Left lung (tissue), 10 donors: Measurements from ENCODE around the gene CABP4. TPM values are rescaled to one million over a fixed set of nuclear protein-coding genes. Genes with fewer than 3 reads are reported as not detected.
A peak's percentile ranks its signal among the peaks of the same experiment; 100 is the strongest.
"Not testable (repeated sequence)": the region's sequence is repeated elsewhere in the genome, so short reads cannot be mapped to it uniquely, and the experiment has no call there.

ENCODE experiments used
- ATAC-seq: fragments of 200-7000 bp; cut with Tn5 transposase; one replicate; pipeline ENCODE4 v1.9.1; 2020; ENCODE audit warnings: moderate library complexity
- DNase-seq, 4 donors: peaks; one replicate each; pipeline ENCODE4 v3.0.0-alpha.2; 2013 to 2020
- H3K27ac ChIP-seq, 2 donors: fragments of 200-600 bp; sonication (generic) in 1 of 2; one replicate each; pipeline versions ENCODE4 v1.5.0 to v1.8.0; 2020 to 2021
- H3K27me3 ChIP-seq, 2 donors: fragments of 200-600 bp; sonication (generic) in 1 of 2; one replicate each; pipeline versions ENCODE4 v1.5.0 to v1.8.0; 2020 to 2021
- H3K36me3 ChIP-seq, 2 donors: fragments of 200-600 bp; sonication (generic) in 1 of 2; one replicate each; pipeline versions ENCODE4 v1.5.0 to v1.8.0; 2020 to 2021
- H3K4me1 ChIP-seq, 2 donors: fragments of 200-600 bp; one replicate each; pipeline ENCODE4 v1.8.0; 2021
- H3K4me3 ChIP-seq, 2 donors: fragments of 200-600 bp; sonication (generic) in 1 of 2; one replicate each; pipeline versions ENCODE4 v1.5.0 to v1.8.0; 2020 to 2021; ENCODE audit warnings: mild to moderate bottlenecking in 1 of 2
- H3K9me3 ChIP-seq, 2 donors: fragments of 200-600 bp; sonication (generic) in 1 of 2; one replicate each; pipeline versions ENCODE4 v1.5.0 to v1.8.0; 2020 to 2021
- intact Hi-C, 2 donors: fragments of 100-400 bp; cut with DNase I; formaldehyde crosslinking; loops; one replicate each; pipeline versions ENCODE4 v1.11.2 to v1.14.2; 2022
- polyA plus RNA-seq, 6 donors: library from polyadenylated mRNA; unstranded; fragments of 120-200 nt; gene quantifications; one replicate each; pipeline ENCODE4 v1.2.1, GENCODE V29; 2013; ENCODE audit not compliant: insufficient read length in 6 of 6
- total RNA-seq, 2 donors: library from RNA; stranded (reverse); fragmentation: NEBNext Ultra II Directional; extraction: Animal tissue kit (Norgen Biotek cat#: 25700); gene quantifications; one replicate each; pipeline ENCODE4 v1.2.1, GENCODE V29; 2021
- TF ChIP-seq, protein P1 (sequence below), 2 donors: fragments of 200-600 bp; sonication (generic) in 1 of 2; IDR thresholded peaks; one replicate each; pipeline versions ENCODE4 v1.5.0 to v1.8.0; 2021; ENCODE audit warnings: antibody characterized with exemption in 2 of 2
- donor health status: DM: no; HTN: yes; CAD: no.
- donor health status: DM: no; HTN: no; CAD: no.

Gene CABP4
- total and polyA plus RNA-seq, 8 donors: 1.4 to 2.8 (median 2.2) TPM

DNA sequence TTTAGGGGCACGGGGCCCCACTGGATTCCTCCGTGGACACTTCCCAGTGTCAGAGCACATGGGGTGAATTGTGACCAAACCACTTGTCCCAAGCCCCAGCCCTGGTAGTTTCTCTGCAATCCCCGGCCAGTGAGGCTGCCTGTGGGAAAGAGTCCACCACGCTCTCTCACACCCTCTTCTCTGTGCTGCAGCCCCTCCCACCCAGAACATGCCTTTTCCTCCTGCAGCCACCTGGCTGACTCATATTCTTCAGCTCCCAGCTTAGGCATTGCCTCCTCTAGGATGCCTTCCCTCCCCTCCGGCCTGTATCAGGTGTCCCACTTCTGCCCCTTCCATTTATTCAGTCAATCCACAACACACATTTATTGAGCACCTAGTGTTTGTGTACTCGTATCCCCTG is 32.3 kb upstream of the CABP4 start:
- H3K9me3 ChIP-seq: no peaks in the 10 kb centered on the region
- DNase-seq (no peak), ATAC-seq (no peak)
- intact Hi-C loops: no loop called here
- H3K27me3 ChIP-seq: peaks cover 0 to 10% of the 10 kb centered on the region in 2 donors
- no peak overlapping the region for H3K4me3 ChIP-seq
- TF ChIP-seq, protein P1, sequence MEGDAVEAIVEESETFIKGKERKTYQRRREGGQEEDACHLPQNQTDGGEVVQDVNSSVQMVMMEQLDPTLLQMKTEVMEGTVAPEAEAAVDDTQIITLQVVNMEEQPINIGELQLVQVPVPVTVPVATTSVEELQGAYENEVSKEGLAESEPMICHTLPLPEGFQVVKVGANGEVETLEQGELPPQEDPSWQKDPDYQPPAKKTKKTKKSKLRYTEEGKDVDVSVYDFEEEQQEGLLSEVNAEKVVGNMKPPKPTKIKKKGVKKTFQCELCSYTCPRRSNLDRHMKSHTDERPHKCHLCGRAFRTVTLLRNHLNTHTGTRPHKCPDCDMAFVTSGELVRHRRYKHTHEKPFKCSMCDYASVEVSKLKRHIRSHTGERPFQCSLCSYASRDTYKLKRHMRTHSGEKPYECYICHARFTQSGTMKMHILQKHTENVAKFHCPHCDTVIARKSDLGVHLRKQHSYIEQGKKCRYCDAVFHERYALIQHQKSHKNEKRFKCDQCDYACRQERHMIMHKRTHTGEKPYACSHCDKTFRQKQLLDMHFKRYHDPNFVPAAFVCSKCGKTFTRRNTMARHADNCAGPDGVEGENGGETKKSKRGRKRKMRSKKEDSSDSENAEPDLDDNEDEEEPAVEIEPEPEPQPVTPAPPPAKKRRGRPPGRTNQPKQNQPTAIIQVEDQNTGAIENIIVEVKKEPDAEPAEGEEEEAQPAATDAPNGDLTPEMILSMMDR (IDR thresholded peaks at IDR 0.05): no peak
- H3K27ac ChIP-seq: no peak overlapping the region
- peaks cover 9 to 38% of the 10 kb centered on the region in 2 donors for H3K4me1 ChIP-seq
- H3K36me3 ChIP-seq: no peaks in the 10 kb centered on the region

DNA sequence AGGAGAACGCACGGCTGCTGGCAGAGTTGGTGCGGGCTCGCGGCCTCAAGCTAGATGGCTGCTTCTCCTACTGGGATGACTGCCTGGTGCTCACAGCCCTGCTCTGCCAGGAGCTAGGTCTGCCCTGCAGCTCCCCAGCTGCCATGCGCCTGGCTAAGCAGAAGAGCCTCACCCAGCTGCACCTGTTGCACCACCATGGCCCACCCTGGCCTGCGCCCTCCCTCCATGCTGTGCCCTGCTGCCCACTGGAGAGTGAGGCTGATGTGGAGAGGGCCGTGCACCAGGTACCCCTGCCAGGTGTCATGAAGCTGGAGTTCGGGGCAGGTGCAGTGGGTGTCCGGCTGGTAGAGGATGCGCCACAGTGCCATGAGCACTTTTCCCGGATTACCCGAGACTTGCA is 31.7 kb upstream of the CABP4 start:
- Histone ChIP-seq H3K4me1 (peaks cover 9 to 35% of the 10 kb centered on the region in 2 donors), H3K27me3 (peaks cover 0 to 5% of the 10 kb centered on the region in 2 donors), H3K27ac (no peak overlapping the region), H3K4me3 (no peak overlapping the region), H3K9me3 (no peaks in the 10 kb centered on the region), H3K36me3 (no peaks in the 10 kb centered on the region)
- TF ChIP-seq, protein P1 (IDR thresholded peaks at IDR 0.05): no peak
- DNase-seq: no peak
- intact Hi-C loops: no loop called here
- ATAC-seq: no peak

DNA sequence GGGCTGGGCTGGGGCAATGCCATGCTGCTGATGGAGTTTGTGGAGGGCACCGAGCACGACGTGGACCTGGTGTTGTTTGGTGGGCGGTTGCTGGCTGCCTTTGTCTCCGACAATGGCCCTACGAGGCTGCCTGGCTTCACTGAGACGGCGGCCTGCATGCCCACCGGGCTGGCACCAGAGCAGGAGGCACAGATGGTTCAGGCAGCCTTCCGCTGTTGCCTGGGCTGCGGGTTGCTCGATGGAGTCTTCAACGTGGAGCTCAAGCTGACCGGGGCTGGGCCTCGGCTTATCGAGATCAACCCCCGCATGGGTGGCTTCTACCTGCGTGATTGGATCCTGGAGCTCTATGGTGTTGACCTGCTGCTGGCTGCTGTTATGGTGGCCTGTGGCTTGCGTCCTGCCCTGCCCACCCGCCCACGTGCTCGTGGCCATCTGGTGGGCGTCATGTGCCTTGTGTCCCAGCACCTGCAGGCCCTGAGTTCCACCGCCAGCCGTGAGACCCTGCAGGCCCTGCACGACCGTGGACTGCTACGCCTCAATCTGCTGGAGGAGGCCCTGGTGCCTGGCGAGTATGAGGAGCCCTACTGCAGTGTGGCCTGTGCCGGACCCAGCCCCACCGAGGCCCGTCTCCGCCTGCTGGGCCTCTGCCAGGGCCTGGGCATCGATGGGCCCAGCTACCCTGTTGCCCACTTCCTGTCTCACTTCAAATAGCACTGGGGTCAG is 31.1 kb upstream of the CABP4 start:
- Histone ChIP-seq H3K4me1 (peaks cover 11 to 32% of the 10 kb centered on the region in 2 donors), H3K27me3 (no peaks in the 10 kb centered on the region), H3K9me3 (no peaks in the 10 kb centered on the region), H3K36me3 (no peaks in the 10 kb centered on the region), H3K27ac (no peak overlapping the region), H3K4me3 (no peak overlapping the region)
- intact Hi-C loops: no loop called here
- ATAC-seq (no peak), DNase-seq (no peak)
- TF ChIP-seq, protein P1 (IDR thresholded peaks at IDR 0.05): no peak

DNA sequence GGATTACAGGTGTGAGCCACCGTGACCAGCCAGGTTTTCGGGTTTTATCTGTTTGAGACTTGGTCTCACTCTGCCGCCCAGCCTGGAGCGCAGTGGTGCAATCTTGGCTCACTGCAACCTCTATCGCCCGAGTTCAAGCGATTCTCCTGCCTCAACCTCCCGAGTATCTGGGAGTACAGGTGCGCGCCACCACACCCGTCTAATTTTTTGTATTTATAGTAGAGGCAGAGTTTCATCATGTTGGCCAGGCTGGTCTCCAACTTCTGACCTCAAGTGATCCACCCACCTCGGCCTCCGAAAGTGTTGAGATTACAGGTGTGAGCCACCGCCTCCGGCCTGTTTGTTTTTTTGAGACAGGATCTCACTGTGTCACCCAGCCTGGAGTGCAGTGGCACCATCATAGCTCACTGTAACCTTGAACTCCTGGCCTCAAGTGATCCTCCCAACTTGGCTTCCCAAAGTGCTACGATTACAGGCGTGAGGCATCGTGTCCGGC is 27.7 kb upstream of the CABP4 start:
- intact Hi-C loops, DNase-seq, H3K9me3 ChIP-seq, H3K27me3 ChIP-seq: not testable (repeated sequence)
- Histone ChIP-seq H3K36me3 (peaks cover 0 to 30% of the 10 kb centered on the region in 2 donors), H3K4me3 (peak overlapping the region; percentile 71 to 90), H3K27ac (peak overlapping the region; percentile 80 to 82), H3K4me1 (peaks cover 12 to 19% of the 10 kb centered on the region in 2 donors)
- ATAC-seq: peak; percentile 3

DNA sequence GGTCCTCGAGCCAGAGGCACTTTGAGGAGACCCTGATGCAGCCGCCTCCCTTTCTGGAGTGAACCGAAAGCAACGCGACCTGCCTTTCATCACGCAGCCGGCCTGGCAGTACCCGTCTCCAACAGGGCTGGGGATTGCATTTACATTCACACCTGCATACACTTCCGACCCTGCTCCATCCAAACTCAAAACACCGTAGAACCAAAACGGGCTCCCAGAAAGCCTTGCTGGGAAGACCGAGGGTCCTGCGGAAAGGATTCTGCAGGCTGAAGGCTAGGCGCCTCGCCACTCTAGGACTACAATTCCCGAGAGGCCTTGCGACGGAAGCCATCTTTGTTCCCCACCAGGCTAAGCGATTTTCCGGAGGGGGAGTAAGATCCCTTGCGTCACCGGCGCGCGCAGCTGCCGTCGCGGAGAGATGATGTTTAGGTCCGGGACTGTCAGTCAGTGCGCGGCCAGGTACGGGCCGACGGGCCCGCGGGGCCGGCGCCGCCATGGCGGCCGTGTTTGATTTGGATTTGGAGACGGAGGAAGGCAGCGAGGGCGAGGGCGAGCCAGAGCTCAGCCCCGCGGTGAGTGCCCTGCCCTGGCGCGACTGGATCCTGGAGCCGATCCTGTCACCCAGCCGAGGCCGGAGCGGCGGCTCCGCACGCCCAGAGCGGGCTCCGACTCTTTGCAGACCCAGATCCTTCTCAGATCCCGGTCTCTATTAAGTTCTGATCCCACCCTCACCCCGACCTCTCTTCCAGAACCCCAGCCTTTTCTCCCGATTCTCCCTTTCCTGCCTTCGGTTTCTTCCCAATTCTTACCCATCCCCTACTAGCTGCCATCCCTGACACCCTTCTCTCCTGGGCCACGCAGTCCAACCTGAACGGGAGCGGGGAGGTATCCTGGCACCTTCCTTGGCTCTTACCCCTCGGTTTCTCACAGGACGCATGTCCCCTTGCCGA is 26.8 kb upstream of the CABP4 start, which contains the start of gene RPS6KB2:
TSS of gene RPS6KB2 (plus strand) at position 443 of the 950 bp plus-strand sequence. CDS start at position 495, 52 bp downstream.
- H3K27me3 ChIP-seq: no peaks in the 10 kb centered on the region
- peaks cover 0 to 39% of the 10 kb centered on the region in 2 donors for H3K36me3 ChIP-seq
- peaks cover 12 to 19% of the 10 kb centered on the region in 2 donors for H3K4me1 ChIP-seq
- peak; percentile 96 for ATAC-seq
- TF ChIP-seq, protein P1 (IDR thresholded peaks at IDR 0.05): no peak
- peak within 1 kb of the TSS; percentile 71 to 90 for H3K4me3 ChIP-seq
- peak; percentile 98 to 99 (median 98) for DNase-seq
- no peaks in the 10 kb centered on the region for H3K9me3 ChIP-seq
- intact Hi-C loops: no loop called here
- peak within 1 kb of the TSS; percentile 80 to 82 for H3K27ac ChIP-seq
